Mammary epithelial cell (primary cell): ENCODE results near the gene CCR9.

Experiments
- CTCF ChIP-seq, 2 donors: IDR thresholded peaks in 1 of 2; conservative IDR thresholded peaks in 1 of 2; 2 replicates each; pipeline ENCODE4 v1.5.1; 2011 to 2012; ENCODE audit warnings: inconsistent platforms in 2 of 2, low read length in 2 of 2, mild to moderate bottlenecking in 2 of 2, control low read depth in 1 of 2, low read depth in 1 of 2; ENCODE audit not compliant: insufficient read depth in 1 of 2; ENCODE audit errors: extremely low read depth in 1 of 2
- EZH2 ChIP-seq: IDR thresholded peaks from 2 replicates; pipeline ENCODE4 v1.6.1; 2012; ENCODE audit warnings: low read length, inconsistent platforms, borderline replicate concordance

- TF ChIP-seq CTCF (conservative IDR thresholded peaks at IDR 0.05 in 1 of 2, IDR thresholded peaks at IDR 0.05 in 1 of 2; ENCODE audit: extremely low read depth in 1 of 2, insufficient read depth in 1 of 2, low read depth in 1 of 2, low read length in 2 of 2), result no peak
- no peak for TF ChIP-seq EZH2
Measured at GRCh38 chr3:45887285-45887684, 942 bp downstream of the CCR9 start.
